ENCODE data around the gene PLCL2. TPM values are rescaled to one million over a fixed set of nuclear protein-coding genes. Genes with fewer than 3 reads are reported as not detected.
A peak's percentile ranks its signal among the peaks of the same experiment; 100 is the strongest.

The PLCL2 gene
- total and polyA plus RNA-seq, 2 experiments from 2014 or later, result 1.6 to 9.7 TPM

DNA sequence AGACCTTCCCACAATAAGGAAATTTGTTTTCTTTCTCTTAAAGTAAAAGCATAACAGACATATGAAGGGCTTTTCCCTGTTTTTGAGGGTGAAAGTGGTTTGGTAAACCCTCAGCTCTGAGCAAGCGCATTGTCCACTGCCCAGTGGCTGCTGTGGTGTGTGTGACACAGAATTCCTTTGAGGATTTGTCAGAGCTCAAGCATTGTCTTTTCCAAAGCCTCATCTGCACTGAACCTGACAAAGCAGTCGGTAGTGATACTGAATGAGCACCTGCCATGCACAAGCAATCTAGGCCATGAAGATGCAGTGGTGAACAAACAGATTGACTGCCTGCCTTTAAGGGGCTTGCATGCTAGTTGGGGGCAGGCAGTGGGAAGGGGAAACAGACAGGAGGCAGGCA is 128.3 kb downstream of the PLCL2 start:
- H3K27ac ChIP-seq (ENCODE audit: low read depth), result no peak overlapping the region
- no peaks in the 10 kb centered on the region for H3K36me3 Mint-ChIP-seq (ENCODE audit: low read depth)

More for the DNA sequence above, 128.3 kb downstream of the PLCL2 start:
- ATAC-seq (peak; percentile 40; the same call in 2 of the 3 replicates), DNase-seq (ENCODE audit: low spot score) (no peak)
- TF ChIP-seq, protein P1, sequence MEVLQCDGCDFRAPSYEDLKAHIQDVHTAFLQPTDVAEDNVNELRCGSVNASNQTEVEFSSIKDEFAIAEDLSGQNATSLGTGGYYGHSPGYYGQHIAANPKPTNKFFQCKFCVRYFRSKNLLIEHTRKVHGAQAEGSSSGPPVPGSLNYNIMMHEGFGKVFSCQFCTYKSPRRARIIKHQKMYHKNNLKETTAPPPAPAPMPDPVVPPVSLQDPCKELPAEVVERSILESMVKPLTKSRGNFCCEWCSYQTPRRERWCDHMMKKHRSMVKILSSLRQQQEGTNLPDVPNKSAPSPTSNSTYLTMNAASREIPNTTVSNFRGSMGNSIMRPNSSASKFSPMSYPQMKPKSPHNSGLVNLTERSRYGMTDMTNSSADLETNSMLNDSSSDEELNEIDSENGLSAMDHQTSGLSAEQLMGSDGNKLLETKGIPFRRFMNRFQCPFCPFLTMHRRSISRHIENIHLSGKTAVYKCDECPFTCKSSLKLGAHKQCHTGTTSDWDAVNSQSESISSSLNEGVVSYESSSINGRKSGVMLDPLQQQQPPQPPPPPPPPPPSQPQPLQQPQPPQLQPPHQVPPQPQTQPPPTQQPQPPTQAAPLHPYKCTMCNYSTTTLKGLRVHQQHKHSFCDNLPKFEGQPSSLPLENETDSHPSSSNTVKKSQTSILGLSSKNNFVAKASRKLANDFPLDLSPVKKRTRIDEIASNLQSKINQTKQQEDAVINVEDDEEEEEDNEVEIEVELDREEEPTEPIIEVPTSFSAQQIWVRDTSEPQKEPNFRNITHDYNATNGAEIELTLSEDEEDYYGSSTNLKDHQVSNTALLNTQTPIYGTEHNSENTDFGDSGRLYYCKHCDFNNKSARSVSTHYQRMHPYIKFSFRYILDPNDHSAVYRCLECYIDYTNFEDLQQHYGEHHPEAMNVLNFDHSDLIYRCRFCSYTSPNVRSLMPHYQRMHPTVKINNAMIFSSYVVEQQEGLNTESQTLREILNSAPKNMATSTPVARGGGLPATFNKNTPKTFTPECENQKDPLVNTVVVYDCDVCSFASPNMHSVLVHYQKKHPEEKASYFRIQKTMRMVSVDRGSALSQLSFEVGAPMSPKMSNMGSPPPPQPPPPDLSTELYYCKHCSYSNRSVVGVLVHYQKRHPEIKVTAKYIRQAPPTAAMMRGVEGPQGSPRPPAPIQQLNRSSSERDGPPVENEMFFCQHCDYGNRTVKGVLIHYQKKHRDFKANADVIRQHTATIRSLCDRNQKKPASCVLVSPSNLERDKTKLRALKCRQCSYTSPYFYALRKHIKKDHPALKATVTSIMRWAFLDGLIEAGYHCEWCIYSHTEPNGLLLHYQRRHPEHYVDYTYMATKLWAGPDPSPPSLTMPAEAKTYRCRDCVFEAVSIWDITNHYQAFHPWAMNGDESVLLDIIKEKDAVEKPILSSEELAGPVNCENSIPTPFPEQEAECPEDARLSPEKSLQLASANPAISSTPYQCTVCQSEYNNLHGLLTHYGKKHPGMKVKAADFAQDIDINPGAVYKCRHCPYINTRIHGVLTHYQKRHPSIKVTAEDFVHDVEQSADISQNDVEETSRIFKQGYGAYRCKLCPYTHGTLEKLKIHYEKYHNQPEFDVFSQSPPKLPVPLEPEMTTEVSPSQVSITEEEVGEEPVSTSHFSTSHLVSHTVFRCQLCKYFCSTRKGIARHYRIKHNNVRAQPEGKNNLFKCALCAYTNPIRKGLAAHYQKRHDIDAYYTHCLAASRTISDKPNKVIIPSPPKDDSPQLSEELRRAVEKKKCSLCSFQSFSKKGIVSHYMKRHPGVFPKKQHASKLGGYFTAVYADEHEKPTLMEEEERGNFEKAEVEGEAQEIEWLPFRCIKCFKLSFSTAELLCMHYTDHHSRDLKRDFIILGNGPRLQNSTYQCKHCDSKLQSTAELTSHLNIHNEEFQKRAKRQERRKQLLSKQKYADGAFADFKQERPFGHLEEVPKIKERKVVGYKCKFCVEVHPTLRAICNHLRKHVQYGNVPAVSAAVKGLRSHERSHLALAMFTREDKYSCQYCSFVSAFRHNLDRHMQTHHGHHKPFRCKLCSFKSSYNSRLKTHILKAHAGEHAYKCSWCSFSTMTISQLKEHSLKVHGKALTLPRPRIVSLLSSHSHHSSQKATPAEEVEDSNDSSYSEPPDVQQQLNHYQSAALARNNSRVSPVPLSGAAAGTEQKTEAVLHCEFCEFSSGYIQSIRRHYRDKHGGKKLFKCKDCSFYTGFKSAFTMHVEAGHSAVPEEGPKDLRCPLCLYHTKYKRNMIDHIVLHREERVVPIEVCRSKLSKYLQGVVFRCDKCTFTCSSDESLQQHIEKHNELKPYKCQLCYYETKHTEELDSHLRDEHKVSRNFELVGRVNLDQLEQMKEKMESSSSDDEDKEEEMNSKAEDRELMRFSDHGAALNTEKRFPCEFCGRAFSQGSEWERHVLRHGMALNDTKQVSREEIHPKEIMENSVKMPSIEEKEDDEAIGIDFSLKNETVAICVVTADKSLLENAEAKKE (CRISPR knock-in tag; IDR thresholded peaks at IDR 0.05), result no peak
- TF ChIP-seq, protein P2, sequence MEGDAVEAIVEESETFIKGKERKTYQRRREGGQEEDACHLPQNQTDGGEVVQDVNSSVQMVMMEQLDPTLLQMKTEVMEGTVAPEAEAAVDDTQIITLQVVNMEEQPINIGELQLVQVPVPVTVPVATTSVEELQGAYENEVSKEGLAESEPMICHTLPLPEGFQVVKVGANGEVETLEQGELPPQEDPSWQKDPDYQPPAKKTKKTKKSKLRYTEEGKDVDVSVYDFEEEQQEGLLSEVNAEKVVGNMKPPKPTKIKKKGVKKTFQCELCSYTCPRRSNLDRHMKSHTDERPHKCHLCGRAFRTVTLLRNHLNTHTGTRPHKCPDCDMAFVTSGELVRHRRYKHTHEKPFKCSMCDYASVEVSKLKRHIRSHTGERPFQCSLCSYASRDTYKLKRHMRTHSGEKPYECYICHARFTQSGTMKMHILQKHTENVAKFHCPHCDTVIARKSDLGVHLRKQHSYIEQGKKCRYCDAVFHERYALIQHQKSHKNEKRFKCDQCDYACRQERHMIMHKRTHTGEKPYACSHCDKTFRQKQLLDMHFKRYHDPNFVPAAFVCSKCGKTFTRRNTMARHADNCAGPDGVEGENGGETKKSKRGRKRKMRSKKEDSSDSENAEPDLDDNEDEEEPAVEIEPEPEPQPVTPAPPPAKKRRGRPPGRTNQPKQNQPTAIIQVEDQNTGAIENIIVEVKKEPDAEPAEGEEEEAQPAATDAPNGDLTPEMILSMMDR (conservative IDR thresholded peaks at IDR 0.05; ENCODE audit: low read depth in 2 of 2), result no peak
- TF ChIP-seq ZNF114 (CRISPR knock-in tag; IDR thresholded peaks at IDR 0.05), result no peak
- TF ChIP-seq CREB1 (CRISPR knock-in tag; IDR thresholded peaks at IDR 0.05; ENCODE audit: low read depth), result no peak
- no peak for TF ChIP-seq ZNF331 (CRISPR knock-in tag; IDR thresholded peaks at IDR 0.05; ENCODE audit: low read depth)
- TF ChIP-seq, protein P3, sequence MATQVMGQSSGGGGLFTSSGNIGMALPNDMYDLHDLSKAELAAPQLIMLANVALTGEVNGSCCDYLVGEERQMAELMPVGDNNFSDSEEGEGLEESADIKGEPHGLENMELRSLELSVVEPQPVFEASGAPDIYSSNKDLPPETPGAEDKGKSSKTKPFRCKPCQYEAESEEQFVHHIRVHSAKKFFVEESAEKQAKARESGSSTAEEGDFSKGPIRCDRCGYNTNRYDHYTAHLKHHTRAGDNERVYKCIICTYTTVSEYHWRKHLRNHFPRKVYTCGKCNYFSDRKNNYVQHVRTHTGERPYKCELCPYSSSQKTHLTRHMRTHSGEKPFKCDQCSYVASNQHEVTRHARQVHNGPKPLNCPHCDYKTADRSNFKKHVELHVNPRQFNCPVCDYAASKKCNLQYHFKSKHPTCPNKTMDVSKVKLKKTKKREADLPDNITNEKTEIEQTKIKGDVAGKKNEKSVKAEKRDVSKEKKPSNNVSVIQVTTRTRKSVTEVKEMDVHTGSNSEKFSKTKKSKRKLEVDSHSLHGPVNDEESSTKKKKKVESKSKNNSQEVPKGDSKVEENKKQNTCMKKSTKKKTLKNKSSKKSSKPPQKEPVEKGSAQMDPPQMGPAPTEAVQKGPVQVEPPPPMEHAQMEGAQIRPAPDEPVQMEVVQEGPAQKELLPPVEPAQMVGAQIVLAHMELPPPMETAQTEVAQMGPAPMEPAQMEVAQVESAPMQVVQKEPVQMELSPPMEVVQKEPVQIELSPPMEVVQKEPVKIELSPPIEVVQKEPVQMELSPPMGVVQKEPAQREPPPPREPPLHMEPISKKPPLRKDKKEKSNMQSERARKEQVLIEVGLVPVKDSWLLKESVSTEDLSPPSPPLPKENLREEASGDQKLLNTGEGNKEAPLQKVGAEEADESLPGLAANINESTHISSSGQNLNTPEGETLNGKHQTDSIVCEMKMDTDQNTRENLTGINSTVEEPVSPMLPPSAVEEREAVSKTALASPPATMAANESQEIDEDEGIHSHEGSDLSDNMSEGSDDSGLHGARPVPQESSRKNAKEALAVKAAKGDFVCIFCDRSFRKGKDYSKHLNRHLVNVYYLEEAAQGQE (IDR thresholded peaks at IDR 0.05; ENCODE audit: unreplicated experiment), result no peak
- TF ChIP-seq, protein P4, sequence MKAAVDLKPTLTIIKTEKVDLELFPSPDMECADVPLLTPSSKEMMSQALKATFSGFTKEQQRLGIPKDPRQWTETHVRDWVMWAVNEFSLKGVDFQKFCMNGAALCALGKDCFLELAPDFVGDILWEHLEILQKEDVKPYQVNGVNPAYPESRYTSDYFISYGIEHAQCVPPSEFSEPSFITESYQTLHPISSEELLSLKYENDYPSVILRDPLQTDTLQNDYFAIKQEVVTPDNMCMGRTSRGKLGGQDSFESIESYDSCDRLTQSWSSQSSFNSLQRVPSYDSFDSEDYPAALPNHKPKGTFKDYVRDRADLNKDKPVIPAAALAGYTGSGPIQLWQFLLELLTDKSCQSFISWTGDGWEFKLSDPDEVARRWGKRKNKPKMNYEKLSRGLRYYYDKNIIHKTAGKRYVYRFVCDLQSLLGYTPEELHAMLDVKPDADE (IDR thresholded peaks at IDR 0.05), result no peak
- no peak for TF ChIP-seq STAT1 (IDR thresholded peaks at IDR 0.05; ENCODE audit: unreplicated experiment)
- TF ChIP-seq EZH2phosphoT487 (IDR thresholded peaks at IDR 0.05; ENCODE audit: unreplicated experiment), result no peak
- TF ChIP-seq POLR2AphosphoS5 (IDR thresholded peaks at IDR 0.05; ENCODE audit: low read depth), result no peak
- no peak for TF ChIP-seq NANOG (IDR thresholded peaks at IDR 0.05; ENCODE audit: borderline replicate concordance)
- H3K27ac Mint-ChIP-seq, result no peak overlapping the region
- Histone ChIP-seq H3F3A (replicated peaks; ENCODE audit: low read depth) (no peaks in the 10 kb centered on the region), H3K4me1 (ENCODE audit: insufficient read depth) (no peaks in the 10 kb centered on the region), H3K27me3 (ENCODE audit: insufficient read depth) (no peaks in the 10 kb centered on the region), H3K4me2 (no peak overlapping the region), H3K4me3 (no peak overlapping the region), H3K36me3 (ENCODE audit: insufficient read depth) (no peaks in the 10 kb centered on the region), H4K20me1 (replicated peaks; ENCODE audit: insufficient read depth) (no peaks in the 10 kb centered on the region; the same call in 1 of the 2 replicates), H3K9me2 (ENCODE audit: insufficient read depth) (peaks cover 7% of the 10 kb centered on the region), H3K79me2 (replicated peaks; ENCODE audit: insufficient read depth) (no peaks in the 10 kb centered on the region), H2AFZ (no peak overlapping the region)
- H3K4me3 Mint-ChIP-seq, result no peak overlapping the region
- peaks cover 10% of the 10 kb centered on the region for H3K4me1 Mint-ChIP-seq
- no peaks in the 10 kb centered on the region for H3K9me3 Mint-ChIP-seq
- no peaks in the 10 kb centered on the region for H3K27me3 Mint-ChIP-seq (ENCODE audit: insufficient read depth, low read depth, poor library complexity)

All from GM23338 (cell line).